Trophoblast cell (in vitro differentiated cells and primary cell): ENCODE data around the gene TICAM2.

ENCODE experiments used
- DNase-seq, 2 donors: peaks; one replicate each; pipeline ENCODE4 v3.0.0-alpha.2; 2016
- H2AFZ ChIP-seq: 2 replicates; pipeline ENCODE4 v1.6.1; 2013; ENCODE audit warnings: low read length, moderate library complexity, mild to moderate bottlenecking; ENCODE audit not compliant: insufficient read depth, poor library complexity
- H2AK5ac ChIP-seq: 2 replicates; pipeline ENCODE4 v1.6.1; 2013; ENCODE audit warnings: mild to moderate bottlenecking, low read length
- H2BK120ac ChIP-seq: 2 replicates; pipeline ENCODE4 v1.6.1; 2013; ENCODE audit warnings: low read length, mild to moderate bottlenecking, moderate library complexity; ENCODE audit not compliant: insufficient read depth, poor library complexity
- H2BK12ac ChIP-seq: 2 replicates; pipeline ENCODE4 v1.6.1; 2013; ENCODE audit warnings: mild to moderate bottlenecking, low read length, moderate library complexity
- H2BK5ac ChIP-seq: 2 replicates; pipeline ENCODE4 v1.6.1; 2013; ENCODE audit warnings: low read length, low read depth, moderate library complexity, mild to moderate bottlenecking; ENCODE audit not compliant: poor library complexity
- H3K14ac ChIP-seq: 2 replicates; pipeline ENCODE4 v1.6.1; 2013; ENCODE audit warnings: mild to moderate bottlenecking, low read length
- H3K18ac ChIP-seq: 2 replicates; pipeline ENCODE4 v1.6.1; 2013; ENCODE audit warnings: mild to moderate bottlenecking, low read length
- H3K23ac ChIP-seq: 2 replicates; pipeline ENCODE4 v1.6.1; 2013; ENCODE audit warnings: low read length
- H3K27ac ChIP-seq: 2 replicates; pipeline ENCODE4 v1.5.1; 2013; ENCODE audit warnings: low read depth, mild to moderate bottlenecking, inconsistent platforms, low read length, moderate library complexity
- H3K27me3 ChIP-seq: 2 replicates; pipeline ENCODE4 v1.6.1; 2013; ENCODE audit warnings: inconsistent platforms, mild to moderate bottlenecking, low read length, moderate library complexity; ENCODE audit not compliant: insufficient read depth
- H3K36me3 ChIP-seq, 2 experiments: 1 replicate in 1 of 2; 2 replicates in 1 of 2; pipeline ENCODE4 v1.6.1; 2013; ENCODE audit warnings: low read length in 2 of 2, mild to moderate bottlenecking in 2 of 2, moderate library complexity in 1 of 2; ENCODE audit not compliant: insufficient read depth in 2 of 2, control insufficient read depth in 1 of 2
- H3K4ac ChIP-seq: 2 replicates; pipeline ENCODE4 v1.6.1; 2013; ENCODE audit warnings: low read depth, mild to moderate bottlenecking, low read length, moderate library complexity
- H3K4me1 ChIP-seq, 2 experiments: 1 replicate in 1 of 2; 2 replicates in 1 of 2; pipeline ENCODE4 v1.6.1; 2013; ENCODE audit warnings: low read length in 2 of 2, mild to moderate bottlenecking in 2 of 2, moderate library complexity in 1 of 2; ENCODE audit not compliant: insufficient read depth in 2 of 2, control insufficient read depth in 1 of 2
- H3K4me2 ChIP-seq: 2 replicates; pipeline ENCODE4 v1.6.1; 2013; ENCODE audit warnings: inconsistent platforms, mild to moderate bottlenecking, low read length, moderate library complexity
- H3K4me3 ChIP-seq: 2 replicates; pipeline ENCODE4 v1.5.1; 2013; ENCODE audit warnings: mild to moderate bottlenecking, low read depth, low read length, inconsistent platforms
- H3K79me1 ChIP-seq: one replicate; pipeline ENCODE4 v1.6.1; 2013; ENCODE audit warnings: low read length
- H3K79me2 ChIP-seq: 2 replicates; pipeline ENCODE4 v1.6.1; 2013; ENCODE audit warnings: low read length, mild to moderate bottlenecking; ENCODE audit not compliant: control insufficient read depth, insufficient read depth, poor library complexity
- H3K9ac ChIP-seq: 2 replicates; pipeline ENCODE4 v1.6.1; 2013; ENCODE audit warnings: mild to moderate bottlenecking, low read length
- H3K9me3 ChIP-seq: 2 replicates; pipeline ENCODE4 v1.6.1; 2013; ENCODE audit warnings: low read depth, mild to moderate bottlenecking, control low read depth, inconsistent platforms, low read length; ENCODE audit not compliant: insufficient read depth
- H4K12ac ChIP-seq: 2 replicates; pipeline ENCODE4 v1.6.1; 2013; ENCODE audit warnings: low read depth, mild to moderate bottlenecking, low read length, moderate library complexity
- H4K8ac ChIP-seq: 2 replicates; pipeline ENCODE4 v1.6.1; 2013; ENCODE audit warnings: low read depth, mild to moderate bottlenecking, low read length, moderate library complexity
- H4K91ac ChIP-seq: one replicate; pipeline ENCODE4 v1.6.1; 2013; ENCODE audit warnings: low read depth, mild to moderate bottlenecking, low read length, moderate library complexity
- WGBS: extraction: QIAGEN DNeasy Blood & Tissue Kit; methylation state at CpG from one replicate; pipeline ENCODE4 v1.1.7; 2013; ENCODE audit warnings: missing lambda C conversion rate; ENCODE audit not compliant: insufficient read length, insufficient coverage; ENCODE audit errors: extremely low coverage; 5-methylcytosine and 5-hydroxymethylcytosine counted together

TICAM2 gene

DNA sequence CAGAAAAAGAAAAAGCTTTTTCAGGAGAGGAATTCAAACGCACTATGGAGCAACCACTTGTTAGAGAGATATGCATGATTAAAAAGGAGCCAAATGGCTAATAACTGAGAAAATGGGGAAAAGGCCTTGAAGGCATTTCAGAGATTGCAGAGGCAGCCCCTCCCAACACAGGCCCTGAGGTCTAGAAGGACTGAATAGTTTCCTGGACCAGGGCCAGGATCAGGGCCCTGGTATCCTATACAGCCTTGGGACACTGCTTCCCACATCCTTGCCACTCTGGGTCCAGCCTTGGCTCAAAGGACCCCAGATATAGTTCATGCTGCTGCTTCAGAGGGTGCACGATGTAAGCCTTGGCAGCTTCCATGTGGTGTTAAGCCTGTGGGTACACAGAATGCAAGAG lies 37.0 kb downstream of the TICAM2 start:
- Histone ChIP-seq H3K9me3 (peaks cover 2% of the 10 kb centered on the region), H4K12ac (no peak overlapping the region), H4K91ac (no peak overlapping the region), H2BK5ac (no peak overlapping the region), H3K27me3 (no peaks in the 10 kb centered on the region), H3K4me1 (no peaks in the 10 kb centered on the region), H3K4ac (no peak overlapping the region), H3K23ac (no peak overlapping the region), H3K4me3 (no peak overlapping the region), H3K14ac (no peak overlapping the region), H3K27ac (no peak overlapping the region), H3K18ac (no peak overlapping the region), H3K4me2 (no peak overlapping the region), H4K8ac (no peak overlapping the region), H3K36me3 (no peaks in the 10 kb centered on the region), H2AFZ (no peak overlapping the region), H3K79me2 (no peaks in the 10 kb centered on the region), H3K79me1 (no peaks in the 10 kb centered on the region), H2AK5ac (no peak overlapping the region), H2BK12ac (no peak overlapping the region), H3K9ac (no peak overlapping the region), H2BK120ac (no peak overlapping the region)
- peak in 1 of 2 donors; percentile 33 for DNase-seq
- no CpG with 5 or more reads among the region's 2 CpGs for WGBS

DNA sequence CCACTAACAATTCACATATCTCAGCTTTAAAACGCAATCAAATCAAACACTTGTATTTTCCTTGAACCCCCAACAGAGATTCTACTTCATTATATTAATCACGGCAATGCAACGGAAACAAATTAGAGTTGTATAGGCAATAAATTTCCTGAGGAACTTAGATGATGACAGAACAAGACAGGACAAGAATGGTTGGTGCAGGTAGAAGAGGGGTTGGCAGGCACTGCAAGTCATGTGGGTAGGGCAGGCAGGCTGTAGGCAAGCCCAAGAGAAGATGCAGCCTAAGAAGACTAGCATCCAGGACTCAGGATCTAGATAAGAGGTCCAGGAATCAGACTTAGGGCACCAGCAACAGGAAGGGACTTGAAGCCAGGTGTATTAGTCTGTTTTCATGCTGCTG lies 41.1 kb downstream of the TICAM2 start:
- Histone ChIP-seq H2AK5ac (no peak overlapping the region), H3K23ac (no peak overlapping the region), H2BK12ac (no peak overlapping the region), H4K8ac (no peak overlapping the region), H4K91ac (no peak overlapping the region), H3K18ac (no peak overlapping the region), H4K12ac (no peak overlapping the region), H3K79me2 (no peaks in the 10 kb centered on the region), H3K79me1 (no peaks in the 10 kb centered on the region), H3K4me3 (no peak overlapping the region), H3K9me3 (peaks cover 2% of the 10 kb centered on the region), H2BK5ac (no peak overlapping the region), H2BK120ac (no peak overlapping the region), H3K4me1 (no peaks in the 10 kb centered on the region), H3K4me2 (peak overlapping the region; percentile 5), H2AFZ (no peak overlapping the region), H3K4ac (no peak overlapping the region), H3K14ac (no peak overlapping the region), H3K27ac (no peak overlapping the region), H3K36me3 (no peaks in the 10 kb centered on the region), H3K27me3 (no peaks in the 10 kb centered on the region), H3K9ac (peak overlapping the region; percentile 37)
- no peak for DNase-seq
- no CpG with 5 or more reads among the region's 3 CpGs for WGBS

DNA sequence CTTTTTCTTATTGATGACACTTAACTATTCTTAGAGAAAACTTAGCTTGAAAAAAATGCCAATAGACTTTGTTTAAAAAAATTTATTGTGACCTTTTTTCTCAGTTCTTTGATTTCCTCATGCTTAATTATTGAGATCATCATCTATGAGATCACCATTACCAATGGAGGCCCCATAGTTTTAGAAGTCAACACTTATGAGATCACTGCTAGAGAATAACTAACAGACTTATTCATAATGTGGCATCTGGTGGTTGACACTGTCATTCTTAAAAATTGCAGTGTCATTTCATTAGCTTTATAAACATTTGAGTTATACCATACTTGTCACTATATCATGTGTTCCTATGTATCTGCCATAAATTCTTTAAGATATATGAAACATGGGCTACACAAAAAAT lies 42.8 kb downstream of the TICAM2 start:
- no peak overlapping the region for H2BK5ac ChIP-seq
- no peak overlapping the region for H3K4me2 ChIP-seq
- no peak overlapping the region for H3K14ac ChIP-seq
- no peak overlapping the region for H3K4me3 ChIP-seq
- no peak overlapping the region for H3K23ac ChIP-seq
- peaks cover 2% of the 10 kb centered on the region for H3K9me3 ChIP-seq
- no peak overlapping the region for H4K91ac ChIP-seq
- no peak overlapping the region for H3K9ac ChIP-seq
- no peaks in the 10 kb centered on the region for H3K79me2 ChIP-seq
- no peaks in the 10 kb centered on the region for H3K4me1 ChIP-seq
- H3K18ac ChIP-seq, result no peak overlapping the region
- no peak overlapping the region for H4K8ac ChIP-seq
- no peaks in the 10 kb centered on the region for H3K36me3 ChIP-seq
- H2BK120ac ChIP-seq, result no peak overlapping the region
- no peak overlapping the region for H3K4ac ChIP-seq
- H3K79me1 ChIP-seq, result no peaks in the 10 kb centered on the region
- H3K27me3 ChIP-seq, result no peaks in the 10 kb centered on the region
- H2AK5ac ChIP-seq, result no peak overlapping the region
- H2AFZ ChIP-seq, result no peak overlapping the region
- no peak overlapping the region for H3K27ac ChIP-seq
- no peak overlapping the region for H2BK12ac ChIP-seq
- peak in 1 of 2 donors; percentile 77 for DNase-seq
- H4K12ac ChIP-seq, result no peak overlapping the region

DNA sequence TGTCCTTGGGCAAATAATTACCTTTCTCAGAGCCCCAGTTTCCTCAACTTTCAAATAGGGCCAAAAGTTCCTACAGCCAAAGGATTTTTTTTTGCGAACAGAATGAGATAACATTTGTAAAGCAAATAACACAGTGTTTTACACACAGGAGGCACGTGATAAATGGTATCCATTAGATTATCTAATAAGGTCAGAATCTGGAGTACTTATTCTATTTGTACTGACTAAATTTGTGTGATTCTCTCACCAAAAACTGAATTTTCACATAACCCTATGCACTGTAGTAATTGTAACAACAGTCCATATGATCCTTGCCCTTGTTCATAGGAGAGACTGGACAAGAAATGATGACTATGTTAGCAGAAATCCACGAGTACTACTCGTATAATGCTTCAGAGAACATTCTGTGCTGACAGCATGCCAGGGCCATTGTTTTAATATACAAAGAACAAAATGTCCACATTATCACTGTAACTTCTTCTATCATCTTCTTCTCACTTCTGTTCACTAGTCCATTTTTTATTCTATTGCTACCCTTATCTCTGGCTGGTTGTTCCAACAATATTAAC lies 43.8 kb downstream of the TICAM2 start:
- H4K8ac ChIP-seq, result no peak overlapping the region
- H3K79me2 ChIP-seq, result no peaks in the 10 kb centered on the region
- H3K4me2 ChIP-seq, result no peak overlapping the region
- no peak overlapping the region for H2BK12ac ChIP-seq
- H3K23ac ChIP-seq, result no peak overlapping the region
- no peak overlapping the region for H3K27ac ChIP-seq
- H3K4me1 ChIP-seq, result no peaks in the 10 kb centered on the region
- no peak overlapping the region for H2AFZ ChIP-seq
- no peak overlapping the region for H2AK5ac ChIP-seq
- H3K36me3 ChIP-seq, result no peaks in the 10 kb centered on the region
- no peak overlapping the region for H4K91ac ChIP-seq
- H3K18ac ChIP-seq, result no peak overlapping the region
- H3K14ac ChIP-seq, result no peak overlapping the region
- H2BK120ac ChIP-seq, result no peak overlapping the region
- WGBS, result no CpG with 5 or more reads among the region's 4 CpGs
- H3K79me1 ChIP-seq, result no peaks in the 10 kb centered on the region
- H3K4ac ChIP-seq, result no peak overlapping the region
- H2BK5ac ChIP-seq, result no peak overlapping the region
- H3K27me3 ChIP-seq, result no peaks in the 10 kb centered on the region
- no peak overlapping the region for H3K9ac ChIP-seq
- H4K12ac ChIP-seq, result no peak overlapping the region
- peaks cover 2% of the 10 kb centered on the region for H3K9me3 ChIP-seq
- H3K4me3 ChIP-seq, result no peak overlapping the region
- peak in 1 of 2 donors; percentile 49 for DNase-seq
